H9 (cell line): ENCODE results near the gene TMEM154. TPM values are rescaled to one million over a fixed set of nuclear protein-coding genes. Genes with fewer than 3 reads are reported as not detected.

ENCODE experiments used
- DNase-seq: peaks from one replicate; pipeline ENCODE4 v3.0.0-alpha.2; 2017
- H2AFZ ChIP-seq: one replicate; pipeline ENCODE4 v1.6.1; 2013; ENCODE audit warnings: mild to moderate bottlenecking, low read length, control low read depth, moderate library complexity
- H2AK5ac ChIP-seq: 2 replicates; pipeline ENCODE4 v1.6.1; 2013; ENCODE audit warnings: low read length, control low read depth, mixed read lengths; ENCODE audit not compliant: insufficient read length
- H2BK120ac ChIP-seq: one replicate; pipeline ENCODE4 v1.6.1; 2013; ENCODE audit warnings: low read depth, mild to moderate bottlenecking, low read length, control low read depth, inconsistent platforms; ENCODE audit not compliant: poor library complexity, severe bottlenecking
- H2BK12ac ChIP-seq: 2 replicates; pipeline ENCODE4 v1.6.1; 2013; ENCODE audit warnings: low read length, control low read depth, mixed read lengths, low read depth; ENCODE audit not compliant: insufficient read length
- H2BK15ac ChIP-seq: 2 replicates; pipeline ENCODE4 v1.6.1; 2013; ENCODE audit warnings: low read depth, low read length, control low read depth
- H2BK20ac ChIP-seq: one replicate; pipeline ENCODE4 v1.6.1; 2013; ENCODE audit warnings: low read depth, mild to moderate bottlenecking, low read length, control low read depth, inconsistent platforms; ENCODE audit not compliant: poor library complexity, severe bottlenecking
- H2BK5ac ChIP-seq: 2 replicates; pipeline ENCODE4 v1.6.1; 2013; ENCODE audit warnings: low read length, control low read depth, mixed read lengths; ENCODE audit not compliant: insufficient read length
- H3K14ac ChIP-seq: 2 replicates; pipeline ENCODE4 v1.6.1; 2013; ENCODE audit warnings: low read length, control low read depth; ENCODE audit not compliant: insufficient read depth
- H3K18ac ChIP-seq: 2 replicates; pipeline ENCODE4 v1.6.1; 2013; ENCODE audit warnings: low read depth, mild to moderate bottlenecking, mixed read lengths, low read length, control low read depth; ENCODE audit not compliant: insufficient read length
- H3K23ac ChIP-seq: 2 replicates; pipeline ENCODE4 v1.6.1; 2013; ENCODE audit warnings: low read length, control low read depth, mixed read lengths, low read depth; ENCODE audit not compliant: insufficient read length
- H3K23me2 ChIP-seq: 2 replicates; pipeline ENCODE4 v1.6.1; 2013; ENCODE audit warnings: low read depth, mild to moderate bottlenecking, mixed read lengths, low read length, control low read depth; ENCODE audit not compliant: insufficient read length, poor library complexity, severe bottlenecking
- H3K27ac ChIP-seq: 2 replicates; pipeline ENCODE4 v1.5.1; 2013; ENCODE audit warnings: low read length, control low read depth, mixed read lengths, low read depth; ENCODE audit not compliant: insufficient read length
- H3K27me3 ChIP-seq: 2 replicates; pipeline ENCODE4 v1.6.1; 2013; ENCODE audit warnings: low read length, control low read depth, inconsistent platforms; ENCODE audit not compliant: insufficient read depth
- H3K4ac ChIP-seq: 2 replicates; pipeline ENCODE4 v1.6.1; 2013; ENCODE audit warnings: low read depth, mild to moderate bottlenecking, control low read depth, inconsistent platforms, low read length, moderate library complexity
- H3K4me1 ChIP-seq: 2 replicates; pipeline ENCODE4 v1.6.1; 2013; ENCODE audit warnings: low read length, control low read depth, inconsistent platforms; ENCODE audit not compliant: insufficient read depth
- H3K4me2 ChIP-seq: 2 replicates; pipeline ENCODE4 v1.6.1; 2013; ENCODE audit warnings: low read length, control low read depth, mixed read lengths; ENCODE audit not compliant: insufficient read length, insufficient read depth
- H3K56ac ChIP-seq: 2 replicates; pipeline ENCODE4 v1.6.1; 2013; ENCODE audit warnings: low read depth, mild to moderate bottlenecking, mixed read lengths, low read length, control low read depth; ENCODE audit not compliant: insufficient read length
- H3K79me1 ChIP-seq: 2 replicates; pipeline ENCODE4 v1.6.1; 2013; ENCODE audit warnings: low read depth, mild to moderate bottlenecking, moderate library complexity, low read length, control low read depth, inconsistent platforms; ENCODE audit not compliant: insufficient read depth, poor library complexity, severe bottlenecking
- H3K79me2 ChIP-seq: 2 replicates; pipeline ENCODE4 v1.6.1; 2013; ENCODE audit warnings: low read length, control low read depth, inconsistent platforms; ENCODE audit not compliant: insufficient read depth
- H3K9ac ChIP-seq: 2 replicates; pipeline ENCODE4 v1.6.1; 2013; ENCODE audit warnings: low read length, control low read depth, mixed read lengths; ENCODE audit not compliant: insufficient read length; ENCODE audit errors: extremely low read depth
- H3K9me3 ChIP-seq: one replicate; pipeline ENCODE4 v1.6.1; 2013; ENCODE audit warnings: low read depth, low read length, inconsistent platforms; ENCODE audit not compliant: control insufficient read depth
- H3T11ph ChIP-seq: one replicate; pipeline ENCODE4 v1.6.1; 2013; ENCODE audit warnings: mild to moderate bottlenecking, low read length, control low read depth, inconsistent platforms
- H4K20me1 ChIP-seq: one replicate; pipeline ENCODE4 v1.6.1; 2013; ENCODE audit not compliant: control insufficient read depth, insufficient read length, insufficient read depth
- H4K5ac ChIP-seq: 2 replicates; pipeline ENCODE4 v1.6.1; 2013; ENCODE audit warnings: low read depth, mild to moderate bottlenecking, mixed read lengths, low read length, control low read depth; ENCODE audit not compliant: insufficient read length
- H4K8ac ChIP-seq: replicated peaks from 2 replicates; pipeline ENCODE4 v1.6.1; 2013; ENCODE audit warnings: low read length, control low read depth, mixed read lengths, low read depth; ENCODE audit not compliant: insufficient read length
- H4K91ac ChIP-seq: 2 replicates; pipeline ENCODE4 v1.6.1; 2013; ENCODE audit warnings: low read depth, mild to moderate bottlenecking, moderate library complexity, mixed read lengths, low read length, control low read depth; ENCODE audit not compliant: insufficient read length
- H3K27ac Mint-ChIP-seq, 3 experiments: 2 replicates in 2 of 3; 3 replicates in 1 of 3; pipeline ENCODE4 v1.8.0; 2020 to 2021; ENCODE audit warnings: mixed read lengths in 3 of 3, mild to moderate bottlenecking in 1 of 3, moderate library complexity in 1 of 3
- H3K27me3 Mint-ChIP-seq: 2 replicates; pipeline ENCODE4 v1.8.0; 2021; ENCODE audit warnings: low read depth, mild to moderate bottlenecking, moderate library complexity, mixed read lengths
- H3K36me3 Mint-ChIP-seq, 3 experiments: 2 replicates in 2 of 3; 3 replicates in 1 of 3; pipeline ENCODE4 v1.8.0; 2020 to 2021; ENCODE audit warnings: low read depth in 3 of 3, mixed read lengths in 3 of 3; ENCODE audit not compliant: insufficient read depth in 1 of 3
- H3K4me1 Mint-ChIP-seq, 2 experiments: 2 replicates each; pipeline ENCODE4 v1.8.0; 2020; ENCODE audit warnings: mixed read lengths in 2 of 2
- H3K4me3 Mint-ChIP-seq, 2 experiments: 2 replicates in 1 of 2; 3 replicates in 1 of 2; pipeline ENCODE4 v1.8.0; 2020 to 2021; ENCODE audit warnings: mild to moderate bottlenecking in 2 of 2, mixed read lengths in 2 of 2, moderate library complexity in 1 of 2
- H3K9me3 Mint-ChIP-seq, 2 experiments: 2 replicates in 1 of 2; 3 replicates in 1 of 2; pipeline ENCODE4 v1.8.0; 2020; ENCODE audit warnings: mild to moderate bottlenecking in 2 of 2, mixed read lengths in 2 of 2, moderate library complexity in 1 of 2
- CTCF ChIP-seq: fragments of 200-600 bp; sonication (generic); conservative IDR thresholded peaks from 3 replicates; pipeline ENCODE4 v1.8.0; 2021; ENCODE audit warnings: antibody characterized with exemption, mild to moderate bottlenecking
- WGBS: extraction: QIAGEN DNeasy Blood & Tissue Kit; methylation state at CpG from one replicate; pipeline ENCODE4 v1.1.7; 2013; ENCODE audit warnings: missing lambda C conversion rate, low lambda C conversion rate, mixed read lengths; ENCODE audit not compliant: insufficient read length; ENCODE audit errors: extremely low coverage; 5-methylcytosine and 5-hydroxymethylcytosine counted together
- total RNA-seq: library from RNA; stranded (reverse); gene quantifications from 2 replicates; pipeline ENCODE4 v1.2.1, GENCODE V29; 2021

The TMEM154 gene
- total RNA-seq, 1 experiment from 2014 or later, result 1.7 TPM

DNA sequence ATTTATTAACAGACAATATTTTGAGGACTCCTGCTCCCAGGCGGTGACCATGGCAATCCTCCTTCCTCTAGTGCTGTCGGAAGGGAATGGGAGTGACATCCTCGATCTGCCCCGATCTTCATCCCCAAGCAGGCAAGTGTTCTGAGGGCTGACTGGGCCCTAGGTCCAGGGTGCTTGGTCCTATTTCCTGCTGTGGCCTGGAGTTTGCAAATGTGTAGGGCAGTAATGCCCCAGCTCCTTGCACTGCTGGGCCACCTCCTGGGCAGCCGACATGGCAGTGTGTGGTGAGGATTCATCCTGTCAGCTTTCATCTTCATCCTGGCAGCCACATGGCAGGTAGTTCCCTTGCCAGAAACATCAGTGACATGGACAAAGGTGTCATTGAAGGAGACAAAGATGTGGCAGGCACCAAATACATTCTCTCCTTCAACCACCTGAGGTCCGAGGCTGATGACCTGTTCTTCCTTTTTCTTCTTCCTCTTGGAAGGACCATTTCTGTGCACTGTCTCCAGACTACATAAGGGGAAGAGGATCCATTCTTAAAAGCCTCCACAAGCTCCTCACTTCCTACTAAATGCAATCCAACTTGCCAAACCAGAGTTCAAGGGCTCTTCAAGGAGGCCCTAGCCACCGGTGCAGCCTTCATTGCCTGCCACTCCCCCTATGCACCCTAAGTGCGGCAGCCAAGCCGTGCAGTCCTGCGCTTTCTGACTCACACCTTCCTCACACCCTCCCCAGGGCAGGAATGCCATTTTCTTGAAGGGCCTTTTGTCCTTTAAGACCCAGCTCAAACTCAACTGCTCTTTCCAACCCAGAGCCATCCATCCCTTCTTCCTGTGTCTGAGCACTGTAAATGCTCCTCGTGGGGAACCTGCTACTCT lies 65.7 kb downstream of the TMEM154 start:
- H3K4ac ChIP-seq, result no peak overlapping the region
- H3K27ac ChIP-seq, result no peak overlapping the region
- no peaks in the 10 kb centered on the region; the same call in 1 of the 2 replicates for H3K4me1 ChIP-seq
- no peak overlapping the region for H3K4me2 ChIP-seq
- H3K4me3 Mint-ChIP-seq, result no peak overlapping the region
- no peaks in the 10 kb centered on the region for H3K9me3 ChIP-seq
- H3K27ac Mint-ChIP-seq, result peak overlapping the region in 2 of 3 experiments; percentile 19 to 83; a peak in 3 of 7 replicates
- no peak overlapping the region for H3K14ac ChIP-seq
- H3K4me1 Mint-ChIP-seq, result peaks cover 15 to 16% of the 10 kb centered on the region in 2 experiments
- H4K20me1 ChIP-seq, result no peaks in the 10 kb centered on the region
- DNase-seq, result no peak
- no peak overlapping the region for H4K5ac ChIP-seq
- H2AK5ac ChIP-seq, result no peak overlapping the region
- H2AFZ ChIP-seq, result no peak overlapping the region
- H2BK12ac ChIP-seq, result no peak overlapping the region
- no peak overlapping the region for H2BK15ac ChIP-seq
- no peak overlapping the region for H3K56ac ChIP-seq
- H2BK120ac ChIP-seq, result no peak overlapping the region
- H2BK20ac ChIP-seq, result no peak overlapping the region
- H3K23ac ChIP-seq, result no peak overlapping the region
- TF ChIP-seq CTCF, result no peak
- no peak overlapping the region for H2BK5ac ChIP-seq
- no peak overlapping the region for H3K9ac ChIP-seq
- no peak overlapping the region for H4K91ac ChIP-seq
- H3K79me2 ChIP-seq, result no peaks in the 10 kb centered on the region
- H3K23me2 ChIP-seq, result no peaks in the 10 kb centered on the region
- H3T11ph ChIP-seq, result no peak overlapping the region
- H4K8ac ChIP-seq, result peak overlapping the region; percentile 53
- no peaks in the 10 kb centered on the region for H3K27me3 ChIP-seq
- no peaks in the 10 kb centered on the region for H3K79me1 ChIP-seq
- H3K9me3 Mint-ChIP-seq, result no peaks in the 10 kb centered on the region
- H3K27me3 Mint-ChIP-seq, result no peaks in the 10 kb centered on the region
- H3K36me3 Mint-ChIP-seq, result no peaks in the 10 kb centered on the region
- no CpG with 5 or more reads among the region's 11 CpGs for WGBS
- H3K18ac ChIP-seq, result peak overlapping the region; percentile 25
